GM19463 (cell line): Measurements from ENCODE around the gene LRTM2.

Source experiments
- ATAC-seq: cut with Tn5 transposase; IDR thresholded peaks from one replicate; pipeline ENCODE4 v1.9.1; 2021; ENCODE audit warnings: mild to moderate bottlenecking, moderate library complexity; ENCODE audit not compliant: unreplicated experiment

LRTM2 gene

GRCh38 chr12:1842183-1842904 lies 22.0 kb downstream of the LRTM2 start:
- no peak for ATAC-seq

GRCh38 chr12:1842905-1843640 lies 22.7 kb downstream of the LRTM2 start:
- ATAC-seq: no peak

GRCh38 chr12:1843641-1844005 lies 23.3 kb downstream of the LRTM2 start:
- no peak for ATAC-seq

GRCh38 chr12:1844223-1844622 lies 23.9 kb downstream of the LRTM2 start:
- no peak for ATAC-seq

GRCh38 chr12:1844661-1845409 lies 24.5 kb downstream of the LRTM2 start:
- no peak for ATAC-seq

- ATAC-seq: no peak
Observed at GRCh38 chr12:1845427-1845826, 25.1 kb downstream of the LRTM2 start.

- no peak for ATAC-seq
Observed at GRCh38 chr12:1845886-1846285, 25.5 kb downstream of the LRTM2 start.

- no peak for ATAC-seq
Observed at GRCh38 chr12:1846421-1847405, 26.3 kb downstream of the LRTM2 start.

GRCh38 chr12:1847411-1847810 lies 27.0 kb downstream of the LRTM2 start:
- ATAC-seq: no peak

- ATAC-seq: no peak
Observed at GRCh38 chr12:1848146-1848545, 27.8 kb downstream of the LRTM2 start.

- no peak for ATAC-seq
Observed at GRCh38 chr12:1848745-1849144, 28.4 kb downstream of the LRTM2 start.

- ATAC-seq: no peak
Observed at GRCh38 chr12:1851151-1851701, 30.9 kb downstream of the LRTM2 start.

- ATAC-seq: no peak
Observed at GRCh38 chr12:1852076-1852475, 31.7 kb downstream of the LRTM2 start.

- no peak for ATAC-seq
Observed at GRCh38 chr12:1853716-1854115, 33.4 kb downstream of the LRTM2 start.

GRCh38 chr12:1855241-1855640 lies 34.9 kb downstream of the LRTM2 start:
- no peak for ATAC-seq

GRCh38 chr12:1857086-1857485 lies 36.7 kb downstream of the LRTM2 start:
- ATAC-seq: no peak

- no peak for ATAC-seq
Observed at GRCh38 chr12:1857821-1858220, 37.5 kb downstream of the LRTM2 start.

GRCh38 chr12:1858456-1858855 lies 38.1 kb downstream of the LRTM2 start:
- no peak for ATAC-seq

- no peak for ATAC-seq
Observed at GRCh38 chr12:1859643-1860042, 39.3 kb downstream of the LRTM2 start.

GRCh38 chr12:1862973-1863372 lies 42.6 kb downstream of the LRTM2 start:
- no peak for ATAC-seq
